Activated CD8-positive, alpha-beta memory T cell treated with anti-CD3 and anti-CD28 coated beads for 36 hours (primary cell): ENCODE measurements around the gene OR2B6. TPM values are rescaled to one million over a fixed set of nuclear protein-coding genes. Genes with fewer than 3 reads are reported as not detected.

Experiments
- CTCF ChIA-PET: fragments of 350-600 bp; sonication (Branson Sonifier 250); formaldehyde crosslinking; loops from one replicate; lab custom pipeline; 2021; ENCODE audit warnings: antibody characterized with exemption; lab: Charles Lee
- POLR2A ChIA-PET: fragments of 350-600 bp; sonication (Branson Sonifier 250); formaldehyde crosslinking; loops from one replicate; lab custom pipeline; 2021; ENCODE audit warnings: antibody characterized with exemption; lab: Charles Lee
- total RNA-seq, 2 experiments: library from RNA; stranded (reverse); gene quantifications; one replicate each; pipeline ENCODE4 v1.2.3, GENCODE V29; 2021

Gene OR2B6
- total RNA-seq, 2 experiments from 2014 or later, result not detected

DNA sequence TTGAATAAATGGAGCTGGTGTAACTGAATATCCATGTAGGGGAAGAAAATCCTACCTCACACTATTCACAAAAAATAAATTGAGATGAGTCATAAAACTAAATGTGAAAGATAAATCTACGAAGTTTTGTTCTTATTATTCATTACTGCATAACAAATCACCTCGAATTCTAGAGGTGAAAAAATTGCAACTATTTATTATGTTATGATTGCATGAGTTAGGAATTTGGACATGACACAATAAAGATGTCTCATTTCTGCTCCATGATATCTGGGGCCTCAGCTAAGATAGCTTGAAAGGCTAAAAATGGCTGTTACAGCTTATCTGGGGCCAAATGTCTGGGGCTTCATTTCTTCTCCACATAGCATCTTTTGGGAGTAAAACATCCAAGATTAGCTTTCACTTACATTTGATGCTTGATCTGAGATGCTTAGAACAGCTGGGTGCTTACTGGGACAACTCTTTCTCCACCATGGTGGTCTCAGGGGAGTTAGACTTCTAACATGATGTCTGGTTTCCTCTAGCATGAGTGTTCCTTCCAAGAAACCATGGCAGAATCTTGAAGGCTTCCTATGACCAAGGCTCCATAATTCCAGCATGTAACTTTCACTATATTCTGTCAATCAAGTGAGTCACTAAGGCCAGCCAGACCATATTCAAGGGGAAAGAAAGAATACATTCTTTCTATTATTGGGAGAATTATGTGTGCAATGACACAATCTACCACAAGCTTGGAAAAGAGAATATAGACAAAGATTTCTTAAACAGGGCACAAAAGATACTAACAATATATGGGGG lies 30.1 kb downstream of the OR2B6 start:
- ChIA-PET CTCF (no interaction called here), POLR2A (no interaction called here)

- ChIA-PET CTCF (no interaction called here), POLR2A (no interaction called here)
Measured at GRCh38 chr6:27994616-27995015, 37.6 kb downstream of the OR2B6 start.

DNA sequence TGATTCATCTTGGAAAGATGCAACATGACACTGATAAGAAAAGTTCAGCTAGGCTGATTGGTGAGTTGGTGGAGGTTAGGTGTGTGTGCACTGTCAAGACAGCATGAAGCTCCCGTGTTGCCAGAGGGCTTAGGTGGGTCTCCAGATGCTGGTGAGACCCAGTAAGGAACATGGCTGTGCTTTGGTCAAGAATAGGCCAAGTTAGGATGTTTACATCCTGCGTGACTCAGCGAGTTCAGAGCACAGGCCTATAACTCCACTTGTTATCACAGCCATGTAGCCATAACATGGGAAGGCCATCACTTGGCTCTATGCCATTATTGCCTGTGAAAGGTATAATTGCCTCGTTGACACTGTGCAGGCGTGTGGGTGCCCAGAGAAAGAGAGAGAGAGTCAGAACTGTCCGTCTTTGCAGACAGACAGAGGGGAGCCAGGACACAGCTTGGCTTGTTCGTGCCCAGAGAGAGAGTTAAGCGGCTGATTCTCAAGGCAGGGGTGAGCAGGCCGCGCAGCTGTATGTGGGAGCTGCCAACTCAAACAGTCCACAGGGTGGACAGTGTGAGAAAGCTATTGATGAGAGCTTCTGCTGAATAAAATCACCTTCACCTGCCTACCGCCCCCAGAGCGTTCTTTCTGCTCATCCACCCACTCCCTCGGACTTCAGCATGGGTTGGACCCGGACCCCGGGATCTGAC lies 43.5 kb downstream of the OR2B6 start:
- ChIA-PET POLR2A (no interaction called here), CTCF (no interaction called here)

DNA sequence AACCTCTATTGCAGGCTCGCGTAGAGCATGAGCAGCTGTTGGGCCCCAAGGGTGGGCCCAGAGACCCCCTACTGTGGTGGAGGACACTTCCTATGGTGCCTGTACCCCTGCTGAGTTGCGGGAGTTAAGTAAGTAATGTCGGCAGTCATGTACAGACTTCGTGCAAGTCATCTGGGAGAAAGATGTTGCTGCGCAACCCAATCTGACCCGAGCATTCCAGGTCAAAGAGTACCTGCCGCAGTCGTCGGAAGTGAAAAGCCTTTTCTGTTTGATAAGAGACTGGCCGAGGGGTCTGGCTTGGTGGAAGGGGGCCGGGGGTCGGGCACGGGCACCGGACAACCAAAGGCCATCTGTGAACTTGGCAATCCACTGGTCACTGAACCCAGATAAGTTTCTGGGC lies 44.3 kb downstream of the OR2B6 start:
- POLR2A ChIA-PET, result no interaction called here
- CTCF ChIA-PET, result no interaction called here

DNA sequence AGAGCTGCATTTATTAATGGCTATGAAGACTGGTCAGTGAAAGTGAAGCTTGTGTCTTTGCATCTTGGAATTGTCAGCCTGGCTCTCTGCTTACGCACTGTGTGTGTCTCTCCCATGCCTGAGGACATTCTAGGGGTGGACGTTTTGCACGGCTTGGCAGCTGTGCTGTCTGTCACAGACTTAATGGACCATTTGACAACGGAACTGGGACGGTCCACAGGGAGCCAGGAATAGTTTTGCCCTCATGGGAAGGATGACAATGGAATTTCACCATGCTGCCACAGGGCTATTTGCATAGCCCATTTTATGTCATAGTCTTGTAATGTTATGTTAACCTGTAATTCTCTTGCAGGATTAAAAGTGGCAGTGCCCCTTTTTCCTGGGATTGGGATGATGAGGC lies 44.7 kb downstream of the OR2B6 start:
- POLR2A ChIA-PET, result no interaction called here
- CTCF ChIA-PET, result no interaction called here

GRCh38 chr6:28002161-28002560 lies 45.1 kb downstream of the OR2B6 start:
- ChIA-PET POLR2A (no interaction called here), CTCF (no interaction called here)

DNA sequence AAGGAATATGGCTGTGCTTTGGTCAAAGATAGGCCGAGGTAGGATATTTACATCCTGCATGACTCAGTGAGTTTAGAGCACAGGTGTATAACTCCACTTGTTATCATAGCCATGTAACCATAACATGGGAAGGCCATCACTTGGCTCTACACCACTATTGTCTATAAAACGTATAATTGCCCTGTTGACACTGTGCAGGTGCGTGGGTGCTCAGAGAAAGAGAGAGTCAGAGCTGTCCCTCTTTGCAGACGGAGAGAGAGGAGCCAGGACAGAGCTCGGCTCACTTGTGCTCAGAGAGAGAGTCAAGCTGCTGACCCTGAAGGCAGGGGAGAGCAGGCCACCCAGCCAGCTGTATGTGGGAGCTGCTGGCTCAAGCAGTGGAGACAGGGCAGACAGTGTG lies 46.0 kb downstream of the OR2B6 start:
- CTCF ChIA-PET, result no interaction called here
- POLR2A ChIA-PET, result no interaction called here

DNA sequence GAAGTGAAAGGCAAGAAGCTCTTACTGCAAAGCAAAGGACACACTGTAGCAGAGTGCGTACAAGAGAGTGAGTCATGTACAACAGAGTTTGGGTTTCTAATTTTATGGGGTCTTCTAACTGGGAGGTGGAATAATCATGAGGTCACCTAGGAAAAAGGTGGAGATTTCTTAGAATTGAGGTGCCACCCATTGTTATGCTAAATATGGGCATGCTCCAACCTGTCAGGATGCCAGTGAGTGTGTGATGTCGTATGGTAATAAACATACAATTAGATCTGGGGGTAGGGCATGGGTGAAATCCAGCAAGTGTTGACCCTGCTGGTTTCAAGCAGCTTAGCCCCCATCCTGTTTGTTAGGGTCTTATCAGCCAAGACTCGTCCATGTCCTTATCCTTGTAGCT lies 46.6 kb downstream of the OR2B6 start:
- CTCF ChIA-PET, result no interaction called here
- POLR2A ChIA-PET, result no interaction called here

DNA sequence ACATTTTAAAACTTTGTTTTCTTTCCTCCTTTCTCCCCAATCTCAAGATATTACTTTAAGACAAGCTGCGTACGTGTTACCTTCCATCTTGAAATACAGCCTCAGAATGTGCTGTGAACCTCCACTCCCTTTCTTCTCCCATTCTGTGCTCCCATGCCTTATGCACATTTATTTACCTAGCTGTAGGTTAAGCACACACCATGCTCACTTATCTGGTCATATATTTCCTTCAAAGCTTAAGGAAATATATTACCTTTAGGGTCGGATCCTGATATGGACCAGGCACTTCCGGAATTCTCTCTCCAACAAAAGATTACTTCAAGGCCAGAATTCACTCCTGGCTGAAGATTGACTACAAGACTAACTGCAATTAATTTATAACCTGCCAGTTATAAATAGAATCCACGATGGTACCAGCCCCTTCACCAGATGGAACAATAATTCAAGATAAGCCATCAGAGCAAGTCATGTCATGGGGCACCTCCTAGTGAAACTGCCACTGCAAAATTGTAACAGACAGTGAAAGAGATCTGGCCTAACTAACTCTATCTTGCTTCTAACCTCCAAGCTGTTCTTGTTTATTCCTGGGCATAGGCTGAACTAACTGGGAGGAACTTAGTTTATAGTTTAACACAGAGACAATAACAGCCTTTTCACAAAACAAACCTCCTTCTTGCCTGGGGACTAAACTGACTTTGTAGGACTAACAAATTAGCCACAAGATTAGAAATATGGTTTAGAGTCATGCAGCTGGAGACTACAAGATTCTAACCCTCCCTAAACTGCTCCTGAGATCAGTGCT lies 47.5 kb downstream of the OR2B6 start:
- POLR2A ChIA-PET, result no interaction called here
- CTCF ChIA-PET, result interaction anchor here (0.6 kb wide), 1 partner anchor 557 kb away, joined by 3 read pairs; no protein-coding TSS in a partner anchor

DNA sequence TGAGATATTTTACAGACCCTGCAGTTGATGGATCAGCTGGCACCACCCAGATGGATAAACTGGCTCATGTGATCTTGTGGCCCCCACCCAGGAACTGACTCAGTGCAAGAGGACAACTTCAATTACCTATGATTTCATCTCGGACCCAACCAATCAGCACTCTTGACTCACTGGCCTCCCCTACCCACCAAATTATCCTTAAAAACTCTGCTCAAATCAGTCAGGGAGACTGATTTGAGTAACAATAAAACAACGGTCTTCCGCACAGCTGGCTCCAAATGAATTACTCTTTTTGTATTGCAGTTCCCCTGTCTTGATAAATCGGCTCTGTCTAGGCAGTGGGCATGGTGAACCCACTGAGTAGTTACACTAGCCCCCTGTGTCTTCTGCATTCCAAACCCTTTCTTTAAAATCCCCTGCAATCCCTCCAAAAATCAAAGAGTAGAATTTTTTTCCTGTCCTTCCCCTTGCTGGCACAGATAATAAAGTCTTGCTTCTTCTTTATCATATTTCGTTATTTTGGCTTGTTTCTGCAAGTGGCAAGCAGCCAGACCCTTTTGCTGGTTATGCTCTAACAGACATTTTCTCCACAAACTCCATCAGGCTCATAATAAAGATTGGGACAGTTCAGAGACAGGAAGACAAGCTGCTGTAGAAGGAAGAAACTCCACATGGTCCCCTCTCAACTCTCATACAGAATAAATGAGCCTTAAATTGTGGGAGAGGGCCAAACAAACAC lies 48.3 kb downstream of the OR2B6 start:
- CTCF ChIA-PET, result no interaction called here
- POLR2A ChIA-PET, result no interaction called here

GRCh38 chr6:28005975-28006374 lies 48.9 kb downstream of the OR2B6 start:
- ChIA-PET CTCF (no interaction called here), POLR2A (no interaction called here)

Other genes starting within 250 kb of the OR2B6 start
- gene OR2B2, start 44.8 kb upstream of the OR2B6 start, total RNA-seq, result not detected
- 1 to 10 TPM; 1.7 to 2.2 TPM for gene ZNF165, start 123.3 kb downstream of the OR2B6 start, total RNA-seq
- 1 to 10 TPM; 3.2 to 4.5 TPM for gene ZSCAN16, start 167.4 kb downstream of the OR2B6 start, total RNA-seq
- gene ZKSCAN8, start 184.6 kb downstream of the OR2B6 start, total RNA-seq, result 10 to 100 TPM; 14.3 to 14.5 TPM